Activated CD8-positive, alpha-beta memory T cell treated with anti-CD3 and anti-CD28 coated beads, Interleukin-2, amount 50 U/mL, for 24 hours (primary cell): ENCODE measurements around the gene NRAP.

ENCODE experiments used
- DNase-seq: peaks from one replicate; pipeline ENCODE4 v3.0.0-alpha.2; 2020; ENCODE audit errors: extremely low read depth

Gene NRAP, protein sequence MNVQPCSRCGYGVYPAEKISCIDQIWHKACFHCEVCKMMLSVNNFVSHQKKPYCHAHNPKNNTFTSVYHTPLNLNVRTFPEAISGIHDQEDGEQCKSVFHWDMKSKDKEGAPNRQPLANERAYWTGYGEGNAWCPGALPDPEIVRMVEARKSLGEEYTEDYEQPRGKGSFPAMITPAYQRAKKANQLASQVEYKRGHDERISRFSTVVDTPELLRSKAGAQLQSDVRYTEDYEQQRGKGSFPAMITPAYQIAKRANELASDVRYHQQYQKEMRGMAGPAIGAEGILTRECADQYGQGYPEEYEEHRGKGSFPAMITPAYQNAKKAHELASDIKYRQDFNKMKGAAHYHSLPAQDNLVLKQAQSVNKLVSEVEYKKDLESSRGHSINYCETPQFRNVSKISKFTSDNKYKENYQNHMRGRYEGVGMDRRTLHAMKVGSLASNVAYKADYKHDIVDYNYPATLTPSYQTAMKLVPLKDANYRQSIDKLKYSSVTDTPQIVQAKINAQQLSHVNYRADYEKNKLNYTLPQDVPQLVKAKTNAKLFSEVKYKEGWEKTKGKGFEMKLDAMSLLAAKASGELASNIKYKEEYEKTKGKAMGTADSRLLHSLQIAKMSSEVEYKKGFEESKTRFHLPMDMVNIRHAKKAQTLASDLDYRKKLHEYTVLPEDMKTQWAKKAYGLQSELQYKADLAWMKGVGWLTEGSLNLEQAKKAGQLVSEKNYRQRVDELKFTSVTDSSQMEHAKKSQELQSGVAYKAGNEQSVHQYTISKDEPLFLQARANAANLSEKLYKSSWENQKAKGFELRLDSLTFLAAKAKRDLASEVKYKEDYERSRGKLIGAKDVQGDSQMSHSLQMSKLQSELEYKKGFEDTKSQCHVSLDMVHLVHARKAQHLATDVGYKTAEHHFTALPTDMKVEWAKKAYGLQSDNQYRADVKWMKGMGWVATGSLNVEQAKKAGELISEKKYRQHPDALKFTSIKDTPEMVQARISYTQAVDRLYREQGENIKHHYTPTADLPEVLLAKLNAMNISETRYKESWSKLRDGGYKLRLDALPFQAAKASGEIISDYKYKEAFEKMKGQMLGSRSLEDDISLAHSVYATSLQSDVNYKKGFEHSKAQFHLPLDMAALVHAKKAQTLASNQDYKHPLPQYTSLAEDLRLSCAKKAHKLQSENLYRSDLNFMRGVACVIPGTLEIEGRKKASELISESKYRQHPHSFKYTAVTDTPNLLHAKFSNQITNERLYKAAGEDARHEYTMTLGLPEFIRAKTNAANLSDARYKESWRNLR (N-terminal part only)

GRCh38 chr10:113663908-113664307 lies at the start of gene NRAP:
TSS of gene NRAP (minus strand) at chr10:113664041. CDS start at chr10:113663882, 159 bp downstream.
- DNase-seq: no peak

DNA sequence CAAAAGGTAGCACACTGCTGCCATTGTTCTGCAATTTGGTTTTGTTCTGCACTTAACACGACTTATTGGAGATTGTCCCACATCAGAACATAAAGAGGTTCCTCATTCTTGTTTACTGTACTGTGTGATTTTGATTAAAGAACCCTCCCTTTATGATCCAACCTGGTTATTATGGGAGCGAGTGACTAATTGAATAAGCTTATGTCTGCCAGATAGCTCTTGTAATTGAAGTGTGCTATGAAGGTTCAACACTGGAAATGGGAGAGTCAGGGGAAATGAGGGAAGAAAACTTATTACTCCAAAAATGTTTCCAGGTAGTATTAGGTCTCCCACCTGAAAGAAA lies 49.8 kb upstream of the NRAP start:
- DNase-seq: no peak

DNA sequence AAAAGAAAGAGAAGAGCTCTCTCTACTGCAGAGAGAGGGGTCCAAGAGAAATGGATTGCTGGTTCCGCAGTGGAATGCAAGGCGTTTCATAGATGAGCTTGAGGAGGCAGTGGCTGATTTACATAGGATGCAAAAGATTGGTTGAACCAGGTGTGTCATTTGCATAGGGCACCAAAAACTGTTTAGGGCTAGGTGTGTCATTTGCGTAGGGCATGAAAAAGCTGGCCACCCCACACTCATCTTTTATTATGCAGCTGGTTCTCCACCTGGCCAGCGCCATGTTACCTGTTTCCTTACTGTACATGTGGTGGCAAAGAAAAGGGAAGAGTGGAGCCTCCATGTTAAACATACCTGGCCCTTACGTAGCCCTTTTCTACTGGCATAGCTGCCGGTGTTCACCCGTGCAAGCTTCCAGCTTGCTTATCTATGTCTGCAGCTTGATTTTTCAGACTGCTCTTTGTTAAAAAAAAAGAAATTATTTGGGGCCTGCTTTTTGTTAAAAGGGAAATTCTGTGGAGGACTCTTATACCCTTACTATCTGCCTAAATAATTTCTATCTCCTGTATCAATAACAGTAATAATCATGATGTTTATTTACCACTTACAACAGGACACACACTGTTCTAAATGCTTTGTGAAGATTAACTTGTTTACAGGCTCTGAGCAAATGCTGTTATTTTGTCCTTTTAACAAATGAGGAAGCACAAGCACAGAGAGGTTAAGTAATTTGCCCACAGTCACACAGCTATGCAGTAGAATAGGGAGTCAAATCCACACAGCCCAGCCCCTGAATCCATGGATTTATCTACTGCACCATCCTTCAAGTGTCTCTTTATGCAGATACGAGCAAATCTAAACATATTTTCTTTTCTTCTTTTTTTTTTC lies 49.2 kb upstream of the NRAP start:
- no peak for DNase-seq

GRCh38 chr10:113712024-113712423 lies 48.2 kb upstream of the NRAP start:
- no peak for DNase-seq

DNA sequence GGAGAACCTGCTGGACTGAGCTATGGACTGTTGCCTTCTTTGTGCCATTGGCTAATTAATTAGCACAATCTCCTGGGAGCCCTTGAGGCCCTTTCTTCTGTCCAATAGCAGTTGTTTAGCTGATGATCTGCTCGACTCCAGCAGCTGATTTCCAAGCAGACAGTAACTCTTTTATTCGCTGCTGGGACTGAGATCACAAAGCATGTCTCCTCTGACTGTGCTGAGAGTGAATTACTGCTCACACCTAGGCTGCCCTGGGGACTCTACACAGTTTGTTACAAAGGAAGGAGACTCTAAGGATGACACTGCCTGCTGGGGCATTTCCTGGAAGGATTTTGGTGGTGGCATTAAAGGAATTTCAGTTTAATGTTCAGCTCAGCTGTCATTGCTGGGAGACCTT lies 47.3 kb upstream of the NRAP start:
- DNase-seq: no peak

- no peak for DNase-seq
Measured at GRCh38 chr10:113709221-113709838, 45.5 kb upstream of the NRAP start.

DNA sequence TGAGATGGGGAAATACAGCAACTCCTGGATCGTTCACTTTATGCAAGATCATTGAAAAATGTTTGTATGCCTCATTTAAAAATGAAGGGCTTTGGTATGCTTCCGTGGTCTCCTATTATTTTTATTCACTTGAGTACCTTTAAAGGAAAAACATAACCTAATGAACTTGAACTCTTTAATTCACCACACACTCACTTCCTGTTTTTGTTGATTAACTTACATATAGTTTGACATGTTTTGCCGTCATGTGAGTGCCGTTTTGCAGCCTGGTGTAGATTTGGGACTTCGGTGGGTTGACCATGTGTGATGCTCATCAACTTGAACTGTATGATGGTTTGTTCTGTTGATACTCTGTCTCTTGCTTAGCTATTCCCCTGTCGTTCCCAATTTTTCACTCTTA lies 44.8 kb upstream of the NRAP start:
- DNase-seq: no peak

DNA sequence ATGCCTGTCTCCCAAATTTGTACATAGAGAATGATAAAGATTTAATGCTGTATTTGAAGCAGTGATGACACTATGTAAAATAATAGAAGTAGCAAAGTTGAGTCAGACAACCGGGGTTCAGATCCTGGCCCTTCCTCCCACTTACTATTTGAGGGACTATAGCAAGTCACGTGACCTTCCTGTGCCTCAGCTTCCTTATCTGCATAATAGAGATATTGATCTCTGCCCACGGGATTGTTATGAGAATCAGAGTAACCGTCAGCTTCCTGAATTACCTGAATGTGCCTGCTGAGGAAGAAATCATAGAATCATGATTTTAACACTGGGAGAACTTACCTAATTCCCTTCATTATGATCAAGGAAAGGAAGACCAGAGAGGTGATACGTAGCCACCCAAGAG lies 42.8 kb upstream of the NRAP start:
- DNase-seq: no peak

DNA sequence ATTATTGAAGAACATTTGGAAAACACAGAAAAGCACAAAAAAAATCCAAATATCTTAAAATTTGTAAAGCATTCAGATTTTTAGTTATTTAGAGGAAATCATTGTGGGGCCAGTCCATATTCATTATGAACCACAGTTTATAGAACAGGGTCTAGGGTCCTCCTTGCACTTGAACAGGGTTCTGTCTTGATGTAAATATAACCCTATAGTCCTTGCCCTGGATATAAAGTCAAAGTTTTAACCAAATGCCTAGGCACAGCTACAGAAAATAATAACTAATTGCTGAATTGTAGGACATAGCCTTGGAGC lies 41.5 kb upstream of the NRAP start:
- DNase-seq: no peak

- DNase-seq: no peak
Measured at GRCh38 chr10:113704637-113705343, 40.9 kb upstream of the NRAP start.

DNA sequence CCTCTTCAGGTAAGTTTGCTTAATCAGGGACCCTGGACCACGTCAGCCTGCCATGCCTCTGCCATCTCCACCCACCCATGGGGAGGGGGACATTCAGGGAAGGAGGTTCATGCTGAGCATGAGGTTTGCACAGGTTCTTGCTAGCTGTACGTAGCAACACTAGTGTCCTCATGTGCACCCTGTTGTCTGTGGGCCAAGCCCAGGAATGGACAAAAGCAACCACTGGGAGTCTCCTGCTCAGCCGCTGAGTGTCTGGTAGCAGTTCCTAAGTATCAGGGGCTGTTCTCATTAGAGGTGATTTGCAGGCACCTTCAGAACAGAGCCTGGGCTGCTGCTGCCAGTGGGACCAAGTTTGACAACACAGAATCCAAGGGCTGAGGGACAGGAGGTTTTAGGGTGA lies 33.8 kb upstream of the NRAP start:
- DNase-seq: no peak

- no peak for DNase-seq
Measured at GRCh38 chr10:113695691-113696090, 31.9 kb upstream of the NRAP start.

DNA sequence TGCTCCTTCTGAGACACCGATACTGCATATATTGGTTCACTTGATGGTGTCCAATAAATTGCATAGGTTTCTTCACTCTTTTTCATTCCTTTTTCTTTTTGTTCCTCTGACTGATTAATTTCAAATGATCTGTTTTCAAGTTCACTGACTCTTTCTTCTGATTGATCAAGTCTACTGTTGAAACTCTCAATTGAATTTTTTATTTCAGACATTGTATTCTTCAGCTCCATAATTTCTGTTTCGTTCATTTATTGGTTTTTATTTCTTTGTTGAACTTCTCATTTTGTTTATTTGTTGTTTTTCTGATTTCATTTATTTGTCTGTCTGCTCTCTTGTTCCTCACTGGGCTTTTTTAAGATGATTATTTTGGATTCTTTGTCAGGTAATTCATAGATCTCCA lies 29.5 kb upstream of the NRAP start:
- DNase-seq: no peak

DNA sequence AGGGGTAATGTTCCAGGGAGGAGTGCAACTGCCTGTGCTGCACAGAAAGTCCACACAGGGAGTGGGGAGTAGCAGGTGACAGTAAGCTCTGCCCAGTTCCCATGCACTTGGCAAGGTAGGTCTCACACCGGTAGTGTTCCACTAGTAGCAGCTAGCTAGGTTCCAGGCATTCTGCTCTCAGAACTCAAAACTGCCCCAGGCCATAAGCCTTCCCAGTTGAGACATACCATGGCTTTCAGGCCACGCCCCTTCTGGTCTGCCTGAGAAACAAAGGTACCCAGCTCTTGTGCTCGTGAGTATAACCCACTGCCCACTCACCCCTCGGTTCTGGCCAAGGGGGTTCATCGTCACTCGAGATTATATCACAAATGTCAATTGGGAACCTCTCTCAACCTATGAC lies 28.4 kb upstream of the NRAP start:
- DNase-seq: no peak

DNA sequence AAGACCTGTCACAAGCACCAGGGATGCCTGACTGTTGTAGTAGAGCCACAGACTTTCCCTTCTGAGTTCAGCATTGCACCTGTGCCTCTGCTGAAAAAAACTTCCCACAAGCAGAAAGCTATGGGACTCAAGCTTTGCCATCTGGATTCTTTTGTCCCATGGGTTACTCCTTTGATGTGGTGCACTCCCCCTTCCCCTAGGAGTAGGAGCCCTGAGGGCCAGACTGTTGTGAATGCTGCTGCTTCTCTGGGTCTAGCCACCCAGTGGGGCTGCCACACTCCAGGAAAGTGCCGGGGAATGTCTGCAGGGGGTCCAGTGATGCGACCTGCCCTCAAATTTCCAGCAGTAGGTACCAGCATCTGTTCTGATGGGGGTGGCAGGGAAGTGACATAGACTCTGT lies 27.5 kb upstream of the NRAP start:
- DNase-seq: no peak

DNA sequence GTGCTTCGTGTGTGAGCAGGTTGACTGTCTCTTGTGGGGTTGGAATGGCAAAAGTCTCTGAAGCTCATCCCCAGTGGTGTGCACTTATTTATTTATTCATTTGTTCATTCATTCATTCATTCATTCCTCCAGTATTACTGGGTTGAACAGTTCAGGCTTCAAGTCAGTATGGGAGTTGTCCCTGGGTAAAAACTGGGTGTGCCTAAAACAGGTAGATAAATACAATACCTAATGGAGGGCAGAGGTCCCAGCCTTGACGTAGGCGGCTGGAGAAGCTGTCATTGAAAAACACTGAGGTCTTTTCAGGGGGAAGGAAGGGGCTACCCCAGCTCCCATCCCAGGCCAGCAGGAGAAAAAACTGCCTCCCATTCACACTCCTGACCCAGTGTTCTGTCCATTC lies 26.9 kb upstream of the NRAP start:
- DNase-seq: no peak

- DNase-seq: no peak
Measured at GRCh38 chr10:113689574-113689973, 25.7 kb upstream of the NRAP start.

- DNase-seq: no peak
Measured at GRCh38 chr10:113689057-113689456, 25.2 kb upstream of the NRAP start.

DNA sequence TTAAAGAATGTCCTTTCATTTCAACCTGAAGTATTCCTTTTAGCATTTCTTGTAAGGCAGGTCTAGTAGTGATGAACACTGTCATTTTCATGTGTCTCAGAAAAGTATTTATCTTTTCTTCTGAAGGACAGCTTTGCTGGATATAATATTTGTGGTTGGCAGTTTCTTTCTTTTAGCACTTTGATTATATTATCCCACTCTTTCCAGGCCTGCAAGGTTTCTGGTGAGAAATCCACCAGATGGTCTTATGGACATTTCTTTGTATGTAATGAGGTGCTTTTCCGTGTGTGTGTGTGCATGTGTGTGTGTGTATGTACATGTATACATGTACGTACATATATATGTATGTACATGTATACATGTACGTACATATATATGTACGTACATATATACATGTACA lies 23.2 kb upstream of the NRAP start:
- no peak for DNase-seq

- DNase-seq: no peak
Measured at GRCh38 chr10:113686028-113686427, 22.2 kb upstream of the NRAP start.
